Activated T-helper 17 cell treated with anti-CD3 and anti-CD28 coated beads, Interleukin-2, amount 50 U/mL, for 72 hours (primary cell): ENCODE data around the gene OAT. TPM values are rescaled to one million over a fixed set of nuclear protein-coding genes. Genes with fewer than 3 reads are reported as not detected.

Experiments used
- ATAC-seq: fragments of 150-1000 bp; cut with Tn5 transposase; replicated peaks from 2 replicates; pipeline ENCODE4 v1.10.0; 2021; ENCODE audit warnings: mild to moderate bottlenecking, moderate library complexity
- H3K27ac Mint-ChIP-seq: one replicate; pipeline ENCODE4 v1.8.0; 2022; ENCODE audit warnings: mixed read lengths
- H3K27me3 Mint-ChIP-seq: one replicate; pipeline ENCODE4 v1.8.0; 2022; ENCODE audit warnings: mixed read lengths
- H3K36me3 Mint-ChIP-seq: one replicate; pipeline ENCODE4 v1.8.0; 2022; ENCODE audit warnings: low read depth, mild to moderate bottlenecking, mixed read lengths
- H3K4me1 Mint-ChIP-seq: one replicate; pipeline ENCODE4 v1.8.0; 2022; ENCODE audit warnings: mixed read lengths
- H3K4me3 Mint-ChIP-seq: one replicate; pipeline ENCODE4 v1.8.0; 2022; ENCODE audit warnings: mild to moderate bottlenecking, mixed read lengths
- H3K9me3 Mint-ChIP-seq: one replicate; pipeline ENCODE4 v1.8.0; 2022; ENCODE audit warnings: mixed read lengths
- total RNA-seq, 2 donors: library from RNA; stranded (reverse); gene quantifications; one replicate each; pipeline ENCODE4 v1.2.3, GENCODE V29; 2022

OAT gene
- total RNA-seq, 2 donors from 2014 or later = 21.0 to 35.6 TPM

GRCh38 chr10:124428207-124428777 is 9.6 kb upstream of the OAT start:
- ATAC-seq = no peak
- no peaks in the 10 kb centered on the region for H3K4me1 Mint-ChIP-seq
- no peak overlapping the region for H3K4me3 Mint-ChIP-seq
- peaks cover 6% of the 10 kb centered on the region for H3K27me3 Mint-ChIP-seq
- H3K36me3 Mint-ChIP-seq = no peaks in the 10 kb centered on the region
- no peak overlapping the region for H3K27ac Mint-ChIP-seq
- no peaks in the 10 kb centered on the region for H3K9me3 Mint-ChIP-seq

- H3K9me3 Mint-ChIP-seq = no peaks in the 10 kb centered on the region
- ATAC-seq = no peak
- peaks cover 12% of the 10 kb centered on the region for H3K27me3 Mint-ChIP-seq
Measured at GRCh38 chr10:124425227-124425962, 6.7 kb upstream of the OAT start.

GRCh38 chr10:124423813-124424212 is 5.1 kb upstream of the OAT start:
- no peak for ATAC-seq
- no peak overlapping the region for H3K27ac Mint-ChIP-seq
- peaks cover 4% of the 10 kb centered on the region for H3K4me1 Mint-ChIP-seq
- peaks cover 10% of the 10 kb centered on the region for H3K27me3 Mint-ChIP-seq
- H3K4me3 Mint-ChIP-seq = no peak overlapping the region
- no peaks in the 10 kb centered on the region for H3K9me3 Mint-ChIP-seq
- no peaks in the 10 kb centered on the region for H3K36me3 Mint-ChIP-seq

More at GRCh38 chr10:124425227-124425962, 6.7 kb upstream of the OAT start:
- H3K4me3 Mint-ChIP-seq = no peak overlapping the region
- no peaks in the 10 kb centered on the region for H3K36me3 Mint-ChIP-seq
- H3K27ac Mint-ChIP-seq = no peak overlapping the region
- H3K4me1 Mint-ChIP-seq = no peaks in the 10 kb centered on the region

- H3K27me3 Mint-ChIP-seq = peaks cover 10% of the 10 kb centered on the region
- no peak for ATAC-seq
- no peaks in the 10 kb centered on the region for H3K9me3 Mint-ChIP-seq
- H3K4me1 Mint-ChIP-seq = peaks cover 4% of the 10 kb centered on the region
- H3K36me3 Mint-ChIP-seq = no peaks in the 10 kb centered on the region
- H3K4me3 Mint-ChIP-seq = no peak overlapping the region
- no peak overlapping the region for H3K27ac Mint-ChIP-seq
Measured at GRCh38 chr10:124422742-124423141, 4.0 kb upstream of the OAT start.

GRCh38 chr10:124420254-124420653 is 1.5 kb upstream of the OAT start:
- H3K27me3 Mint-ChIP-seq = peaks cover 10% of the 10 kb centered on the region
- H3K4me1 Mint-ChIP-seq = peaks cover 4% of the 10 kb centered on the region
- ATAC-seq = no peak
- H3K4me3 Mint-ChIP-seq = no peak overlapping the region
- H3K9me3 Mint-ChIP-seq = no peaks in the 10 kb centered on the region
- H3K27ac Mint-ChIP-seq = no peak overlapping the region
- no peaks in the 10 kb centered on the region for H3K36me3 Mint-ChIP-seq

- ATAC-seq = no peak
- peak overlapping the region; percentile 83 for H3K4me3 Mint-ChIP-seq
- no peaks in the 10 kb centered on the region for H3K36me3 Mint-ChIP-seq
- peaks cover 10% of the 10 kb centered on the region for H3K27me3 Mint-ChIP-seq
- peaks cover 4% of the 10 kb centered on the region for H3K4me1 Mint-ChIP-seq
- H3K27ac Mint-ChIP-seq = no peak overlapping the region
- no peaks in the 10 kb centered on the region for H3K9me3 Mint-ChIP-seq
Measured at GRCh38 chr10:124419635-124420034, 912 bp upstream of the OAT start.

- Mint-ChIP-seq H3K4me3 (peak overlapping the region; percentile 83), H3K27me3 (peaks cover 6% of the 10 kb centered on the region), H3K9me3 (no peaks in the 10 kb centered on the region), H3K36me3 (no peaks in the 10 kb centered on the region), H3K4me1 (peaks cover 4% of the 10 kb centered on the region), H3K27ac (no peak overlapping the region)
- peak; percentile 47 for ATAC-seq
Measured at GRCh38 chr10:124417895-124418725, 613 bp downstream of the OAT start.

GRCh38 chr10:124416733-124417132 is 2.0 kb downstream of the OAT start:
- no peak overlapping the region for H3K27ac Mint-ChIP-seq
- peak overlapping the region; percentile 83 for H3K4me3 Mint-ChIP-seq
- H3K4me1 Mint-ChIP-seq = peaks cover 4% of the 10 kb centered on the region
- ATAC-seq = no peak
- no peaks in the 10 kb centered on the region for H3K36me3 Mint-ChIP-seq
- H3K27me3 Mint-ChIP-seq = no peaks in the 10 kb centered on the region
- no peaks in the 10 kb centered on the region for H3K9me3 Mint-ChIP-seq

GRCh38 chr10:124415210-124415609 is 3.5 kb downstream of the OAT start:
- ATAC-seq = no peak
- no peak overlapping the region for H3K27ac Mint-ChIP-seq
- peaks cover 11% of the 10 kb centered on the region for H3K36me3 Mint-ChIP-seq
- no peaks in the 10 kb centered on the region for H3K9me3 Mint-ChIP-seq
- no peak overlapping the region for H3K4me3 Mint-ChIP-seq
- peaks cover 4% of the 10 kb centered on the region for H3K4me1 Mint-ChIP-seq
- no peaks in the 10 kb centered on the region for H3K27me3 Mint-ChIP-seq

- peaks cover 20% of the 10 kb centered on the region for H3K36me3 Mint-ChIP-seq
- H3K4me3 Mint-ChIP-seq = no peak overlapping the region
- no peak for ATAC-seq
- no peaks in the 10 kb centered on the region for H3K27me3 Mint-ChIP-seq
- no peaks in the 10 kb centered on the region for H3K9me3 Mint-ChIP-seq
- H3K27ac Mint-ChIP-seq = no peak overlapping the region
- no peaks in the 10 kb centered on the region for H3K4me1 Mint-ChIP-seq
Measured at GRCh38 chr10:124414076-124414475, 4.6 kb downstream of the OAT start.

GRCh38 chr10:124409696-124410095 is 9.0 kb downstream of the OAT start:
- no peaks in the 10 kb centered on the region for H3K27me3 Mint-ChIP-seq
- H3K36me3 Mint-ChIP-seq = peaks cover 57% of the 10 kb centered on the region
- no peak for ATAC-seq
- no peaks in the 10 kb centered on the region for H3K9me3 Mint-ChIP-seq
- no peak overlapping the region for H3K27ac Mint-ChIP-seq
- H3K4me1 Mint-ChIP-seq = no peaks in the 10 kb centered on the region
- no peak overlapping the region for H3K4me3 Mint-ChIP-seq

- H3K4me3 Mint-ChIP-seq = no peak overlapping the region
- H3K27ac Mint-ChIP-seq = no peak overlapping the region
- no peaks in the 10 kb centered on the region for H3K4me1 Mint-ChIP-seq
- no peaks in the 10 kb centered on the region for H3K27me3 Mint-ChIP-seq
- H3K9me3 Mint-ChIP-seq = no peaks in the 10 kb centered on the region
- peaks cover 64% of the 10 kb centered on the region for H3K36me3 Mint-ChIP-seq
- ATAC-seq = no peak
Measured at GRCh38 chr10:124408357-124408756, 10.4 kb downstream of the OAT start.

- no peaks in the 10 kb centered on the region for H3K27me3 Mint-ChIP-seq
- peaks cover 72% of the 10 kb centered on the region for H3K36me3 Mint-ChIP-seq
- no peaks in the 10 kb centered on the region for H3K4me1 Mint-ChIP-seq
- H3K9me3 Mint-ChIP-seq = no peaks in the 10 kb centered on the region
- no peak overlapping the region for H3K27ac Mint-ChIP-seq
- ATAC-seq = no peak
- no peak overlapping the region for H3K4me3 Mint-ChIP-seq
Measured at GRCh38 chr10:124407456-124407855, 11.3 kb downstream of the OAT start.

- no peaks in the 10 kb centered on the region for H3K9me3 Mint-ChIP-seq
- no peaks in the 10 kb centered on the region for H3K27me3 Mint-ChIP-seq
- peaks cover 78% of the 10 kb centered on the region for H3K36me3 Mint-ChIP-seq
- no peaks in the 10 kb centered on the region for H3K4me1 Mint-ChIP-seq
- H3K4me3 Mint-ChIP-seq = peak overlapping the region; percentile 5
- peak overlapping the region; percentile 67 for H3K27ac Mint-ChIP-seq
- ATAC-seq = peak; percentile 99
Measured at GRCh38 chr10:124403548-124403947, 15.2 kb downstream of the OAT start.

- Mint-ChIP-seq H3K27ac (no peak overlapping the region), H3K27me3 (no peaks in the 10 kb centered on the region), H3K9me3 (no peaks in the 10 kb centered on the region), H3K4me3 (no peak overlapping the region), H3K36me3 (peaks cover 70% of the 10 kb centered on the region), H3K4me1 (no peaks in the 10 kb centered on the region)
- no peak for ATAC-seq
Measured at GRCh38 chr10:124402273-124402672, 16.4 kb downstream of the OAT start.
